ENCODE data around the gene TFEB. TPM values are rescaled to one million over a fixed set of nuclear protein-coding genes. Genes with fewer than 3 reads are reported as not detected.

TFEB gene
- total and polyA plus RNA-seq, 10 of the 15 experiments (the other 5 are each of a cell fraction or from before 2014, with no cell fraction given) = 0.84 to 108 (median 60.8) TPM

GRCh38 chr6:41734666-41735426 lies 562 bp downstream of the TFEB start (continued):
- TF ChIP-seq CEBPZ (IDR thresholded peaks at IDR 0.05; ENCODE audit: low read depth, low read length) (no peak), MTA2 (IDR thresholded peaks at IDR 0.05; ENCODE audit: low read depth) (0 out of 2 replicates have a peak, but pooled peaks have one; percentile 12), BCL3 (IDR thresholded peaks at IDR 0.05; ENCODE audit: borderline replicate concordance, insufficient read depth, low read depth, low read length, poor library complexity, severe bottlenecking) (no peak), SIN3A (IDR thresholded peaks at IDR 0.05; ENCODE audit: low read depth, low read length) (no peak), CUX1 (IDR thresholded peaks at IDR 0.05; ENCODE audit: insufficient replicate concordance, low read depth, low read length) (no peak), MYC (IDR thresholded peaks at IDR 0.05; ENCODE audit: insufficient read depth, insufficient read length, insufficient replicate concordance, low read length, severe bottlenecking) (no peak), CHD4 (IDR thresholded peaks at IDR 0.05) (no peak), HDAC2 (IDR thresholded peaks at IDR 0.05) (no peak), TBL1XR1 (IDR thresholded peaks at IDR 0.05; ENCODE audit: low read depth, low read length) (no peak), MLLT1 (IDR thresholded peaks at IDR 0.05) (no peak), ZNF622 (IDR thresholded peaks at IDR 0.05) (no peak), USF2 (IDR thresholded peaks at IDR 0.05; ENCODE audit: borderline replicate concordance, low read depth, low read length) (no peak), NKRF (conservative IDR thresholded peaks at IDR 0.05) (no peak; the same call in 1 of the 2 replicates), PML (IDR thresholded peaks at IDR 0.05; ENCODE audit: low read length) (no peak)

Data from GM12878 (cell line).